AG04450 (cell line): ENCODE data around the gene MC3R. TPM values are rescaled to one million over a fixed set of nuclear protein-coding genes. Genes with fewer than 3 reads are reported as not detected.
"Not testable (repeated sequence)": the region's sequence is repeated elsewhere in the genome, so short reads cannot be mapped to it uniquely, and the experiment has no call there.

Experiments used
- CTCF ChIA-PET: fragments of 300-600, 350-600 bp; formaldehyde crosslinking; extraction: SDS; loops from one replicate; lab custom pipeline; 2022; ENCODE audit warnings: antibody characterized with exemption, inconsistent platforms; lab: Charles Lee
- POLR2A ChIA-PET: fragments of 350-600 bp; formaldehyde crosslinking; extraction: SDS; loops from one replicate; lab custom pipeline; 2021; ENCODE audit warnings: antibody characterized with exemption, inconsistent platforms; lab: Yijun Ruan, JAX
- DNase-seq: peaks from one replicate; pipeline ENCODE4 v3.0.0-alpha.2; 2011; ENCODE audit warnings: low read depth, low spot score
- H3K27ac ChIP-seq: one replicate; pipeline ENCODE4 v1.5.1; 2012; ENCODE audit warnings: low read depth, low read length, control low read depth
- H3K27me3 ChIP-seq: one replicate; pipeline ENCODE4 v1.6.0; 2012; ENCODE audit warnings: low read length; ENCODE audit not compliant: control insufficient read depth, insufficient read depth
- H3K4me3 ChIP-seq: 2 replicates; pipeline ENCODE4 v1.5.1; 2011; ENCODE audit warnings: mild to moderate bottlenecking, low read depth, low read length, control low read depth
- H3K9me3 ChIP-seq: 2 replicates; pipeline ENCODE4 v1.5.1; 2012; ENCODE audit warnings: low read length; ENCODE audit not compliant: control insufficient read depth, insufficient read depth
- polyA plus RNA-seq: library from polyadenylated mRNA; depleted of rRNA; stranded (reverse); fragments of >200 nt; gene quantifications from 2 replicates; pipeline ENCODE4 v1.2.3, GENCODE V29; 2011
- TF ChIP-seq, protein P1 (sequence below): IDR thresholded peaks from 2 replicates; pipeline ENCODE4 v1.5.1; 2011; ENCODE audit warnings: low read depth, low read length, control low read depth, inconsistent platforms

Gene MC3R
- polyA plus RNA-seq, 1 experiment: not detected

DNA sequence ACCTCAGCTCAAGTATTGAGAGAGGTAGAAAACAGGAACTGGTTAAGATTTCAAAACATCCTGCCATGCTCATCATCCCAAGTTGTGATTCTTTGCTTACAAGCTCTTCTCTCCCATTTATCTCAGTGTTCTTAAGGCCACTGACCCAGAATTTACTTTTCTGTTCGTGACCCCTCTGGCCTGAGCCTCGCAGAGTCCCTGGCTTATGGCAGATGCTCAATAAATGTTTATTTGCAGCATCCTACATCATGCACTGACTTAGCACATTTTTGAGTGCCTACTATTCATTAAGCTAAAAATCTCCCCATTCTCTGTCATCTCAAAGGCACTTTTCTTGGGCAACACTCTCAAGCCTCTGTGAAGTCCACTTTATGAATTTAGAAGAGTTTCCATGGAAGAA lies 33.4 kb upstream of the MC3R start:
- POLR2A ChIA-PET: no interaction called here
- Histone ChIP-seq H3K27me3 (no peaks in the 10 kb centered on the region), H3K4me3 (no peak overlapping the region), H3K9me3 (peaks cover 19% of the 10 kb centered on the region; the same call in 1 of the 2 replicates), H3K27ac (no peak overlapping the region)
- TF ChIP-seq, protein P1, sequence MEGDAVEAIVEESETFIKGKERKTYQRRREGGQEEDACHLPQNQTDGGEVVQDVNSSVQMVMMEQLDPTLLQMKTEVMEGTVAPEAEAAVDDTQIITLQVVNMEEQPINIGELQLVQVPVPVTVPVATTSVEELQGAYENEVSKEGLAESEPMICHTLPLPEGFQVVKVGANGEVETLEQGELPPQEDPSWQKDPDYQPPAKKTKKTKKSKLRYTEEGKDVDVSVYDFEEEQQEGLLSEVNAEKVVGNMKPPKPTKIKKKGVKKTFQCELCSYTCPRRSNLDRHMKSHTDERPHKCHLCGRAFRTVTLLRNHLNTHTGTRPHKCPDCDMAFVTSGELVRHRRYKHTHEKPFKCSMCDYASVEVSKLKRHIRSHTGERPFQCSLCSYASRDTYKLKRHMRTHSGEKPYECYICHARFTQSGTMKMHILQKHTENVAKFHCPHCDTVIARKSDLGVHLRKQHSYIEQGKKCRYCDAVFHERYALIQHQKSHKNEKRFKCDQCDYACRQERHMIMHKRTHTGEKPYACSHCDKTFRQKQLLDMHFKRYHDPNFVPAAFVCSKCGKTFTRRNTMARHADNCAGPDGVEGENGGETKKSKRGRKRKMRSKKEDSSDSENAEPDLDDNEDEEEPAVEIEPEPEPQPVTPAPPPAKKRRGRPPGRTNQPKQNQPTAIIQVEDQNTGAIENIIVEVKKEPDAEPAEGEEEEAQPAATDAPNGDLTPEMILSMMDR: no peak
- no peak for DNase-seq
- CTCF ChIA-PET: no interaction called here

DNA sequence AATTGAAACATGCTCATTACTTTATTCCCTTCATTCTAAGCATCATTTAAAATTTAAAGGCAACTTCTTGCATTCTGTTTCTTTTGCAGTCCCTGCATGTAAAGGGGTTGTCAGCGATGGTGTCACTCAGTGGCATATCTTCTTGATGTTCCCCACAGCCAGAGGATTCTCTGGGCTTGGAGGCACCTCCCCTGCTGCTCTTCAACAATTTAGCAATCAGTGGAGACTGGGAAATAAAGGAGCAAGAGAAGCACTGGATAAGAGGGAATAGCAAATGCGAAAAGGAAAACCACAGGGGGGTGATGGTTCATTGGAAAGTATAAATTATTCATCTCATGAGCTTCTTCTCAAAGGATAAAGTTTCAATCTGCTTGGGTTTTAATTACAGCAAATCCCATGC lies 30.7 kb upstream of the MC3R start:
- DNase-seq: no peak
- ChIA-PET CTCF (no interaction called here), POLR2A (no interaction called here)
- Histone ChIP-seq H3K27ac (no peak overlapping the region), H3K4me3 (no peak overlapping the region), H3K9me3 (peaks cover 18% of the 10 kb centered on the region), H3K27me3 (no peaks in the 10 kb centered on the region)
- TF ChIP-seq, protein P1: no peak

DNA sequence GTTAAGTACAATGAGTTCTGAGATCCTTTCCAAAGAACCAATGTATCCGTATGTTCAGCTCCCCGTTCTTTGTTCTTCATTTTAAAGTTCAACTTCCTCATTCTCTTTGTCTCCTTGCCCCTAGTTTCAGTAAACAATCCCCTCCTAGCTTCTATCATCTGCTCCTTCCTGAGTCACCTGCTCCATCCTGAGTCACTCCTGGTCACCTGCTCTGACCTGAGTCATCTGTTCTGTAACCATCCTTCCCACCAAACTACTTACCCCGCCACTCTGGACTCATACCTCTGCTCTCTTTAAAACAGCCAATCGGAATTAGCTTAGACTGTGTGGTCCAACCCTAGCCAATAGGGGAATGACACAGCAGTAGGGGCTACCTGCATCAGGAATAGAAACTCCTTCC lies 27.3 kb upstream of the MC3R start:
- POLR2A ChIA-PET, DNase-seq: not testable (repeated sequence)

DNA sequence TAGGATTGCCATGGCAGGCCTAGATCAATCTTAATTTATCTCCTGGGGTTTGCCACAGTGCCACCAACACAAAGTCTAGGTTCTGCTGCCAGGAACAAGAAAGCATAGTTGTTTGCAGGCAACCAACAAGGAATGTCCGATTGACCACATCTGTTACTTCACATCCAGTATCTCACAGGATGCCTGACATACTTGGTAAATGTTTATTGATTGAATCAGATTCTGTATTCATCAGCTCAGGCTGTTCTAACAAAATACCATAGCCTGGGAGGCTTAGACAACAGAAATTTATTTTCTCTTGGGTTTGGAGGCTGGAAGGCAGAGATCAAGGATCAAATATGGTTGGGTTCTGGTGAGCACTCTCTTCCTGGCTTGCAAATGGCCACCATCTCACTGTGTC lies 26.3 kb upstream of the MC3R start:
- ChIA-PET CTCF (no interaction called here), POLR2A (no interaction called here)
- H3K9me3 ChIP-seq: peaks cover 7% of the 10 kb centered on the region
- no peak for DNase-seq
- no peak overlapping the region for H3K4me3 ChIP-seq
- no peak overlapping the region for H3K27ac ChIP-seq
- H3K27me3 ChIP-seq: no peaks in the 10 kb centered on the region
- TF ChIP-seq, protein P1: no peak

More for the DNA sequence above, 27.3 kb upstream of the MC3R start:
- H3K27me3 ChIP-seq, H3K9me3 ChIP-seq, CTCF ChIA-PET, H3K27ac ChIP-seq, H3K4me3 ChIP-seq: not testable (repeated sequence)

DNA sequence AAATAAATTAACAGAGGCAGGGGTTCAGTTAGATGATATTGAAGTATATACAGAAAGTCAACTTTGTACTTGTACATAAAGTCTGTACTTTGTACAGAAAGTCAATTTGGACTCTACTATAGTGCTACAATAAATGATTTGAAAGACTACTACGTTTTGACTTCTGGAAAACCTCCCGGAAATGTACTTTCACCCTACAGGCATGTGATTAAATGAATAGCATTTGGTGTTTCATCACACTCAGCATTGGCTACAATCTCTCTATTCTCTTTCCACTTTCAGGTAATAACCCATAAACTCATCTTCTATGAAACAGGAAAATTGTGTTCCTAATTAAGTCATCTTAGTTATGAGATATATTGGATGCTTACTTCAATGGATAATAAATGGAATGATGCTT lies 25.6 kb upstream of the MC3R start:
- Histone ChIP-seq H3K4me3 (no peak overlapping the region), H3K27ac (no peak overlapping the region), H3K9me3 (peaks cover 7% of the 10 kb centered on the region), H3K27me3 (no peaks in the 10 kb centered on the region)
- ChIA-PET CTCF (no interaction called here), POLR2A (no interaction called here)
- DNase-seq: no peak
- TF ChIP-seq, protein P1: no peak

DNA sequence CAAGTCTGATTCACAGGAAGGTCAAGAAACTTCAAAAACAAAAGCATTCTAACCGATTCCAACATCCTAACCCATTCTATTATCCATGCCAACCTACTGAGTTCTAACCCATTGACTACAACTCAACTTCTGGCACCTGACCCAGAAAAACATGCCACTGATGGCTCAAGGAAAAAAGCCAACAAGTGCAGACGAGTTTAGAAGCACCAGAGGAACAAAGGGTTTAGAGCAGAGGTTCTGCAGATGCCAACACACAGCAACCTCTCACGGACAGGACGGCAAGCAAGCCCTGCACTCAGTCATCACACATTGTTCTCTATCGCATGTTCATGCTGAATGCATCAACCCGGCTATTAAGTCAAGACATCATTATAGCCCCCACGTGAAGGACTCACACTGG lies 25.2 kb upstream of the MC3R start:
- Histone ChIP-seq H3K9me3 (peaks cover 7% of the 10 kb centered on the region), H3K27me3 (no peaks in the 10 kb centered on the region), H3K27ac (no peak overlapping the region), H3K4me3 (no peak overlapping the region)
- TF ChIP-seq, protein P1: no peak
- ChIA-PET CTCF (no interaction called here), POLR2A (no interaction called here)
- DNase-seq: no peak
